IMR-90 (cell line): ENCODE results near the gene RTKN. TPM values are rescaled to one million over a fixed set of nuclear protein-coding genes. Genes with fewer than 3 reads are reported as not detected.

Source experiments
- ATAC-seq: fragments of 200-7000 bp; cut with Tn5 transposase; 2 replicates; pipeline ENCODE4 v1.9.1; 2020; ENCODE audit warnings: low read depth, mild to moderate bottlenecking, moderate library complexity
- BruUV-seq: library from RNA; stranded (reverse); fragments of 400-500 nt; replicated peaks from 2 replicates; lab custom pipeline; 2021; lab: Mats Ljungman, UMichigan
- CTCF ChIA-PET: fragments of 300-600 bp; formaldehyde crosslinking; extraction: SDS; loops from one replicate; lab custom pipeline; 2021; ENCODE audit warnings: antibody characterized with exemption; lab: Yijun Ruan, JAX
- POLR2A ChIA-PET: fragments of 300-600 bp; sonication (Branson Sonifier 250); formaldehyde crosslinking; loops from one replicate; lab custom pipeline; 2022; ENCODE audit warnings: antibody characterized with exemption; ENCODE audit not compliant: unreplicated experiment; lab: Charles Lee
- DNase-seq: peaks from one replicate; pipeline ENCODE4 v3.0.0; 2013
- H2AFZ ChIP-seq: replicated peaks from 2 replicates; pipeline ENCODE3; 2013; ENCODE audit warnings: low read length, mild to moderate bottlenecking; ENCODE audit not compliant: poor library complexity
- H2AK5ac ChIP-seq: 2 replicates; pipeline ENCODE4 v1.6.1; 2013; ENCODE audit warnings: low read depth, low read length, inconsistent platforms
- H2AK9ac ChIP-seq: replicated peaks from 2 replicates; pipeline ENCODE3; 2013; ENCODE audit warnings: mild to moderate bottlenecking, low read depth, low read length, moderate library complexity; ENCODE audit not compliant: poor library complexity
- H2BK120ac ChIP-seq: 2 replicates; pipeline ENCODE4 v1.6.1; 2013; ENCODE audit warnings: low read depth, low read length, inconsistent platforms
- H2BK15ac ChIP-seq: 3 replicates; pipeline ENCODE4 v1.6.1; 2013; ENCODE audit warnings: low read depth, low read length, inconsistent platforms
- H2BK20ac ChIP-seq: 2 replicates; pipeline ENCODE4 v1.6.1; 2013; ENCODE audit warnings: low read depth, mild to moderate bottlenecking, inconsistent platforms, low read length, moderate library complexity
- H2BK5ac ChIP-seq: 2 replicates; pipeline ENCODE4 v1.6.1; 2013; ENCODE audit warnings: mild to moderate bottlenecking, low read depth, low read length, inconsistent platforms; ENCODE audit not compliant: poor library complexity, severe bottlenecking
- H3K14ac ChIP-seq: replicated peaks from 2 replicates; pipeline ENCODE4 v1.6.1; 2013; ENCODE audit warnings: low read depth, low read length, inconsistent platforms
- H3K18ac ChIP-seq: 2 replicates; pipeline ENCODE4 v1.6.1; 2013; ENCODE audit warnings: low read depth, low read length, control low read depth
- H3K23ac ChIP-seq: 2 replicates; pipeline ENCODE4 v1.6.1; 2013; ENCODE audit warnings: low read depth, low read length, inconsistent platforms
- H3K27ac ChIP-seq: 2 replicates; pipeline ENCODE4 v1.5.1; 2013; ENCODE audit warnings: mild to moderate bottlenecking, control low read depth, low read length; ENCODE audit not compliant: insufficient read depth
- H3K27me3 ChIP-seq: 2 replicates; pipeline ENCODE4 v1.6.1; 2013; ENCODE audit warnings: low read length; ENCODE audit not compliant: control insufficient read depth, insufficient read depth
- H3K36me3 ChIP-seq: 2 replicates; pipeline ENCODE4 v1.6.1; 2013; ENCODE audit warnings: low read length, mixed read lengths; ENCODE audit not compliant: control insufficient read depth, insufficient read depth
- H3K4ac ChIP-seq: 2 replicates; pipeline ENCODE4 v1.6.1; 2013; ENCODE audit warnings: low read depth, low read length, inconsistent platforms
- H3K4me1 ChIP-seq: 2 replicates; pipeline ENCODE4 v1.6.1; 2013; ENCODE audit warnings: low read length, mixed read lengths; ENCODE audit not compliant: control insufficient read depth, insufficient read depth
- H3K4me2 ChIP-seq: 2 replicates; pipeline ENCODE4 v1.6.1; 2013; ENCODE audit warnings: low read depth, mild to moderate bottlenecking, control low read depth, low read length, moderate library complexity
- H3K4me3 ChIP-seq: 2 replicates; pipeline ENCODE4 v1.5.1; 2013; ENCODE audit warnings: low read depth, mild to moderate bottlenecking, control low read depth, low read length, moderate library complexity; ENCODE audit not compliant: insufficient read depth
- H3K56ac ChIP-seq: 2 replicates; pipeline ENCODE4 v1.6.1; 2013; ENCODE audit warnings: low read length, inconsistent platforms; ENCODE audit not compliant: insufficient read depth; ENCODE audit errors: extremely low read depth
- H3K79me1 ChIP-seq, 2 experiments: 2 replicates each; pipeline ENCODE4 v1.6.1; 2013; ENCODE audit warnings: low read length in 2 of 2, inconsistent platforms in 1 of 2, low read depth in 1 of 2
- H3K9ac ChIP-seq: 2 replicates; pipeline ENCODE4 v1.6.1; 2013; ENCODE audit warnings: low read depth, low read length, control low read depth
- H3K9me1 ChIP-seq: 2 replicates; pipeline ENCODE4 v1.6.1; 2013; ENCODE audit warnings: low read length, inconsistent platforms; ENCODE audit not compliant: insufficient read depth
- H3K9me3 ChIP-seq: 2 replicates; pipeline ENCODE4 v1.6.1; 2013; ENCODE audit warnings: low read length; ENCODE audit not compliant: control insufficient read depth, insufficient read depth
- H4K20me1 ChIP-seq: 2 replicates; pipeline ENCODE4 v1.6.1; 2013; ENCODE audit warnings: low read length, inconsistent platforms; ENCODE audit not compliant: insufficient read depth
- H4K5ac ChIP-seq: 2 replicates; pipeline ENCODE4 v1.6.1; 2013; ENCODE audit warnings: mild to moderate bottlenecking, low read depth, low read length, control low read depth
- H4K8ac ChIP-seq, 2 experiments: 2 replicates each; pipeline ENCODE4 v1.6.1; 2013; ENCODE audit warnings: low read depth in 2 of 2, low read length in 2 of 2, control low read depth in 1 of 2, inconsistent platforms in 1 of 2
- H4K91ac ChIP-seq: 2 replicates; pipeline ENCODE4 v1.6.1; 2013; ENCODE audit warnings: low read depth, low read length, inconsistent platforms; ENCODE audit not compliant: insufficient read depth
- BHLHE40 ChIP-seq: fragments of 150-350 bp; IDR thresholded peaks from 2 replicates; pipeline ENCODE4 v1.6.1; 2016; ENCODE audit warnings: mild to moderate bottlenecking, low read depth, low read length
- CEBPB ChIP-seq: IDR thresholded peaks from 2 replicates; pipeline ENCODE4 v1.6.1; 2012; ENCODE audit warnings: low read depth, low read length, improper control_type of control experiment
- CHD1 ChIP-seq: IDR thresholded peaks from 2 replicates; pipeline ENCODE4 v1.6.1; 2012; ENCODE audit warnings: low read depth, low read length, improper control_type of control experiment
- FOS ChIP-seq: fragments of 150-350 bp; IDR thresholded peaks from 2 replicates; pipeline ENCODE4 v1.6.1; 2016; ENCODE audit warnings: low read depth, low read length
- MAFK ChIP-seq: IDR thresholded peaks from 2 replicates; pipeline ENCODE4 v1.6.1; 2012; ENCODE audit warnings: low read depth, low read length, improper control_type of control experiment
- MAZ ChIP-seq: IDR thresholded peaks from 2 replicates; pipeline ENCODE4 v1.6.1; 2012; ENCODE audit warnings: low read depth, mild to moderate bottlenecking, low read length, improper control_type of control experiment, moderate library complexity, borderline replicate concordance
- MXI1 ChIP-seq: IDR thresholded peaks from 2 replicates; pipeline ENCODE4 v1.6.1; 2012; ENCODE audit warnings: low read depth, mild to moderate bottlenecking, low read length, moderate library complexity, borderline replicate concordance
- NFE2L2 ChIP-seq: fragments of 150-350 bp; IDR thresholded peaks from 2 replicates; pipeline ENCODE4 v1.6.1; 2016; ENCODE audit warnings: low read depth, mild to moderate bottlenecking, low read length
- POLR2A ChIP-seq: IDR thresholded peaks from 2 replicates; pipeline ENCODE4 v1.6.1; 2012; ENCODE audit warnings: mild to moderate bottlenecking, low read depth, low read length
- RAD21 ChIP-seq: IDR thresholded peaks from 2 replicates; pipeline ENCODE4 v1.6.1; 2012; ENCODE audit warnings: low read length, improper control_type of control experiment
- RCOR1 ChIP-seq: IDR thresholded peaks from 2 replicates; pipeline ENCODE4 v1.6.1; 2012; ENCODE audit warnings: mild to moderate bottlenecking, low read length, improper control_type of control experiment; ENCODE audit not compliant: insufficient replicate concordance
- RFX5 ChIP-seq: IDR thresholded peaks from 2 replicates; pipeline ENCODE4 v1.8.0; 2012; ENCODE audit warnings: low read depth, mild to moderate bottlenecking, low read length, moderate library complexity
- SMC3 ChIP-seq: fragments of 150-350 bp; IDR thresholded peaks from 2 replicates; pipeline ENCODE4 v1.6.1; 2016; ENCODE audit warnings: low read depth, mild to moderate bottlenecking, antibody characterized with exemption, low read length, moderate library complexity
- dilution Hi-C: fragments of 300-500 bp; cut with HindIII; formaldehyde crosslinking; loops from one replicate; pipeline ENCODE4 v1.14.3; 2018; ENCODE audit warnings: low sequenced_read_pairs; ENCODE audit not compliant: unreplicated experiment
- in situ Hi-C: fragments of 300-500 bp; cut with MboI; formaldehyde crosslinking; loops from 3 replicates; pipeline ENCODE4 v1.14.3; 2019; ENCODE audit warnings: low sequenced_read_pairs, inconsistent platforms, mixed read lengths
- intact Hi-C: fragments of 100-400 bp; cut with micrococcal nuclease; formaldehyde crosslinking; loops from 2 replicates; pipeline ENCODE4 v1.10.0; 2022
- polyA plus RNA-seq, 3 experiments: library from polyadenylated mRNA; depleted of rRNA; stranded (reverse); fragments of >200 nt; gene quantifications; 2 replicates each; pipeline ENCODE4 v1.2.3, GENCODE V29; 2012; ENCODE audit warnings: low replicate concordance in 1 of 3
- total RNA-seq: library from RNA; depleted of rRNA; stranded (reverse); fragments of >200 nt; gene quantifications from 2 replicates; pipeline ENCODE4 v1.2.3, GENCODE V29; 2012
- TF ChIP-seq, protein P1 (sequence below): fragments of 150-350 bp; IDR thresholded peaks from 2 replicates; pipeline ENCODE4 v1.6.1; 2016; ENCODE audit warnings: low read depth, mild to moderate bottlenecking, low read length, moderate library complexity, borderline replicate concordance
- TF ChIP-seq, protein P2 (sequence below): fragments of 150-350 bp; IDR thresholded peaks from 2 replicates; pipeline ENCODE4 v1.6.1; 2017; ENCODE audit warnings: mild to moderate bottlenecking, antibody characterized with exemption, low read length, low read depth
- TF ChIP-seq, protein P3 (sequence below): conservative IDR thresholded peaks from 2 replicates; pipeline ENCODE4 v1.5.1; 2012; ENCODE audit warnings: mild to moderate bottlenecking, low read depth, low read length, improper control_type of control experiment

The RTKN gene
- total and polyA plus RNA-seq, 2 of the 4 experiments (the other 2 are of a cell fraction) = 11.1 to 19.7 TPM

DNA sequence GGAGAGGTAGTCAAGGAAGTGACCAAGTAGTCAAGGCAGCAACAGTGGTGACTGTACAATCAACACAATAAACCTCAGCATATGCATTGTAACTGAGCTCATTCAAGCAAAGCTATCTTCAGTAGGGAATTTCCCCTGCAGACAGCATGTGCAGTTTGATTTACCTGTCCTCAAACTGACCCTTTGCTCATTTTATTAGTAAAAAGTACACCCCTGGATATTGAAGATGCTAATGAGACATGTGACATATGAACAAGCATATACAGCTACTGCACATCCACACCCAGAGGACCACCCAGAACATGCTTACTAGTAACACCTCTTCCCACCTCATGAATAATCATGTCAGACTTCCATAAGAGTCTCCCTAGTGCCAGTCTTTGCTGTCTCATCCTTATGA lies 35.7 kb downstream of the RTKN start:
- Histone ChIP-seq H3K4me2 (no peak overlapping the region), H2BK120ac (no peak overlapping the region), H4K91ac (no peak overlapping the region), H4K5ac (no peak overlapping the region), H2AK9ac (no peak overlapping the region), H2BK5ac (no peak overlapping the region), H3K9me1 (no peaks in the 10 kb centered on the region), H2AFZ (no peak overlapping the region), H3K27ac (no peak overlapping the region), H3K4me1 (no peaks in the 10 kb centered on the region), H2BK20ac (no peak overlapping the region), H3K4me3 (no peak overlapping the region), H3K9ac (no peak overlapping the region), H3K27me3 (peaks cover 2% of the 10 kb centered on the region), H4K20me1 (no peaks in the 10 kb centered on the region), H3K9me3 (no peaks in the 10 kb centered on the region), H3K56ac (no peak overlapping the region), H3K4ac (no peak overlapping the region), H3K36me3 (no peaks in the 10 kb centered on the region), H2BK15ac (no peak overlapping the region), H3K18ac (no peak overlapping the region), H4K8ac (no peak overlapping the region), H3K79me1 (no peaks in the 10 kb centered on the region), H3K14ac (no peak overlapping the region), H2AK5ac (no peak overlapping the region), H3K23ac (no peak overlapping the region)
- DNase-seq = peak; percentile 40
- BruUV-seq = no TSS peak
- intact Hi-C loops = no loop called here
- POLR2A ChIA-PET = no interaction called here
- in situ Hi-C loops = no loop called here
- TF ChIP-seq, protein P1, sequence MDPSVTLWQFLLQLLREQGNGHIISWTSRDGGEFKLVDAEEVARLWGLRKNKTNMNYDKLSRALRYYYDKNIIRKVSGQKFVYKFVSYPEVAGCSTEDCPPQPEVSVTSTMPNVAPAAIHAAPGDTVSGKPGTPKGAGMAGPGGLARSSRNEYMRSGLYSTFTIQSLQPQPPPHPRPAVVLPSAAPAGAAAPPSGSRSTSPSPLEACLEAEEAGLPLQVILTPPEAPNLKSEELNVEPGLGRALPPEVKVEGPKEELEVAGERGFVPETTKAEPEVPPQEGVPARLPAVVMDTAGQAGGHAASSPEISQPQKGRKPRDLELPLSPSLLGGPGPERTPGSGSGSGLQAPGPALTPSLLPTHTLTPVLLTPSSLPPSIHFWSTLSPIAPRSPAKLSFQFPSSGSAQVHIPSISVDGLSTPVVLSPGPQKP = no peak
- TF ChIP-seq CHD1 = no peak
- TF ChIP-seq NFE2L2 = no peak
- no peak for TF ChIP-seq SMC3
- no peak for TF ChIP-seq FOS
- no peak for TF ChIP-seq POLR2A
- no peak for TF ChIP-seq MAFK
- no peak for TF ChIP-seq MXI1
- TF ChIP-seq, protein P2, sequence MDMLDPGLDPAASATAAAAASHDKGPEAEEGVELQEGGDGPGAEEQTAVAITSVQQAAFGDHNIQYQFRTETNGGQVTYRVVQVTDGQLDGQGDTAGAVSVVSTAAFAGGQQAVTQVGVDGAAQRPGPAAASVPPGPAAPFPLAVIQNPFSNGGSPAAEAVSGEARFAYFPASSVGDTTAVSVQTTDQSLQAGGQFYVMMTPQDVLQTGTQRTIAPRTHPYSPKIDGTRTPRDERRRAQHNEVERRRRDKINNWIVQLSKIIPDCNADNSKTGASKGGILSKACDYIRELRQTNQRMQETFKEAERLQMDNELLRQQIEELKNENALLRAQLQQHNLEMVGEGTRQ = no peak
- TF ChIP-seq RFX5 = no peak
- no peak for TF ChIP-seq CEBPB
- no peak for TF ChIP-seq RAD21
- no peak for TF ChIP-seq RCOR1
- no peak for TF ChIP-seq BHLHE40
- TF ChIP-seq, protein P3, sequence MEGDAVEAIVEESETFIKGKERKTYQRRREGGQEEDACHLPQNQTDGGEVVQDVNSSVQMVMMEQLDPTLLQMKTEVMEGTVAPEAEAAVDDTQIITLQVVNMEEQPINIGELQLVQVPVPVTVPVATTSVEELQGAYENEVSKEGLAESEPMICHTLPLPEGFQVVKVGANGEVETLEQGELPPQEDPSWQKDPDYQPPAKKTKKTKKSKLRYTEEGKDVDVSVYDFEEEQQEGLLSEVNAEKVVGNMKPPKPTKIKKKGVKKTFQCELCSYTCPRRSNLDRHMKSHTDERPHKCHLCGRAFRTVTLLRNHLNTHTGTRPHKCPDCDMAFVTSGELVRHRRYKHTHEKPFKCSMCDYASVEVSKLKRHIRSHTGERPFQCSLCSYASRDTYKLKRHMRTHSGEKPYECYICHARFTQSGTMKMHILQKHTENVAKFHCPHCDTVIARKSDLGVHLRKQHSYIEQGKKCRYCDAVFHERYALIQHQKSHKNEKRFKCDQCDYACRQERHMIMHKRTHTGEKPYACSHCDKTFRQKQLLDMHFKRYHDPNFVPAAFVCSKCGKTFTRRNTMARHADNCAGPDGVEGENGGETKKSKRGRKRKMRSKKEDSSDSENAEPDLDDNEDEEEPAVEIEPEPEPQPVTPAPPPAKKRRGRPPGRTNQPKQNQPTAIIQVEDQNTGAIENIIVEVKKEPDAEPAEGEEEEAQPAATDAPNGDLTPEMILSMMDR = no peak
- no peak for TF ChIP-seq MAZ
- ATAC-seq = no peak
- dilution Hi-C loops = no loop called here
- CTCF ChIA-PET = no interaction called here
